ENCODE results near the gene MIXL1.
"Not testable (repeated sequence)": the region's sequence is repeated elsewhere in the genome, so short reads cannot be mapped to it uniquely, and the experiment has no call there.

GRCh38 chr1:226272233-226272902 is 48.9 kb downstream of the MIXL1 start:
- TF ChIP-seq ARNT (IDR thresholded peaks at IDR 0.05), result peak; percentile 90
- TF ChIP-seq LEF1 (IDR thresholded peaks at IDR 0.05; ENCODE audit: borderline replicate concordance); SP1 (IDR thresholded peaks at IDR 0.05); SUZ12 (IDR thresholded peaks at IDR 0.05); HDGF (IDR thresholded peaks at IDR 0.05; ENCODE audit: borderline replicate concordance); BHLHE40 (IDR thresholded peaks at IDR 0.05; ENCODE audit: borderline replicate concordance); FOXA1 (IDR thresholded peaks at IDR 0.05); ELF4 (IDR thresholded peaks at IDR 0.05): not testable (repeated sequence)
- TF ChIP-seq CTBP1 (IDR thresholded peaks at IDR 0.05; ENCODE audit: borderline replicate concordance), result peak; percentile 66; the same call in 1 of the 2 replicates
- peak; percentile 95 for TF ChIP-seq ZNF384 (IDR thresholded peaks at IDR 0.05)
